B cell (primary cell): Measurements from ENCODE around the gene DNAJB8. TPM values are rescaled to one million over a fixed set of nuclear protein-coding genes. Genes with fewer than 3 reads are reported as not detected.

Experiments
- ATAC-seq: fragments of 200-7000 bp; cut with Tn5 transposase; one replicate; pipeline ENCODE4 v1.10.0; 2021; ENCODE audit warnings: low read depth, mild to moderate bottlenecking, moderate number of reproducible peaks, moderate library complexity
- CTCF ChIA-PET: fragments of 350-600 bp; sonication (Branson Sonifier 250); formaldehyde crosslinking; loops from one replicate; lab custom pipeline; 2021; ENCODE audit warnings: antibody characterized with exemption, inconsistent platforms; lab: Charles Lee
- POLR2A ChIA-PET: fragments of 350-600 bp; sonication (Branson Sonifier 250); formaldehyde crosslinking; loops from one replicate; lab custom pipeline; 2021; ENCODE audit warnings: antibody characterized with exemption; lab: Charles Lee
- DNase-seq: peaks from one replicate; pipeline ENCODE4 v3.0.0; 2013
- H2AFZ ChIP-seq: 2 replicates; pipeline ENCODE4 v1.6.1; 2012; ENCODE audit warnings: mild to moderate bottlenecking, low read depth, low read length; ENCODE audit not compliant: insufficient read depth, poor library complexity, severe bottlenecking
- H3K27ac ChIP-seq, 2 donors: 1 replicate in 1 of 2; 2 replicates in 1 of 2; pipeline ENCODE4 v1.5.1; 2012 to 2013; ENCODE audit warnings: low read length in 2 of 2, mild to moderate bottlenecking in 2 of 2, moderate library complexity in 1 of 2
- H3K27me3 ChIP-seq, 4 experiments: fragments of 200-600 bp in 1 of 4; sonication (generic) in 1 of 4; replicated peaks in 1 of 4; 1 replicate in 2 of 4; 2 replicates in 2 of 4; pipeline versions ENCODE4 v1.6.1 to v1.7.0; 2013 to 2016; ENCODE audit warnings: low read length in 3 of 4, mild to moderate bottlenecking in 2 of 4, mixed read lengths in 1 of 4, moderate library complexity in 1 of 4; ENCODE audit not compliant: insufficient read depth in 4 of 4, control insufficient read depth in 3 of 4; ENCODE audit errors: control extremely low read depth in 1 of 4
- H3K36me3 ChIP-seq, 2 experiments: replicated peaks in 1 of 2; 1 replicate in 1 of 2; 2 replicates in 1 of 2; pipeline versions ENCODE4 v1.6.1 to v1.7.1; 2013; ENCODE audit warnings: low read length in 1 of 2; ENCODE audit not compliant: insufficient read depth in 2 of 2, control insufficient read depth in 1 of 2; ENCODE audit errors: control extremely low read depth in 1 of 2, extremely low read depth in 1 of 2
- H3K4me1 ChIP-seq, 2 donors: fragments of 200-600 bp in 1 of 2; sonication (generic) in 1 of 2; 1 replicate in 1 of 2; 2 replicates in 1 of 2; pipeline versions ENCODE4 v1.5.1 to v1.6.1; 2013 to 2017; ENCODE audit warnings: low read length in 2 of 2; ENCODE audit not compliant: control insufficient read depth in 2 of 2, insufficient read depth in 2 of 2
- H3K4me2 ChIP-seq: replicated peaks from 2 replicates; pipeline ENCODE3; 2012; ENCODE audit warnings: mild to moderate bottlenecking, low read depth, low read length; ENCODE audit not compliant: poor library complexity, severe bottlenecking
- H3K4me3 ChIP-seq, 5 experiments: fragments of 200-600 bp in 1 of 5; sonication (generic) in 1 of 5; 1 replicate in 3 of 5; 2 replicates in 2 of 5; pipeline versions ENCODE4 v1.5.1 to v1.7.0; 2011 to 2016; ENCODE audit warnings: low read length in 4 of 5, mild to moderate bottlenecking in 4 of 5, low read depth in 2 of 5, control low read depth in 1 of 5, moderate library complexity in 1 of 5; ENCODE audit not compliant: insufficient read depth in 1 of 5; ENCODE audit errors: control extremely low read depth in 1 of 5, extremely low read depth in 1 of 5
- H3K79me2 ChIP-seq: fragments of 200-600 bp; sonication (generic); one replicate; pipeline ENCODE4 v1.6.0; 2016; ENCODE audit warnings: low read length; ENCODE audit not compliant: control insufficient read depth, insufficient read depth
- H3K9ac ChIP-seq: fragments of 200-600 bp; sonication (generic); 2 replicates; pipeline ENCODE4 v1.6.1; 2017; ENCODE audit warnings: mild to moderate bottlenecking, low read length, moderate library complexity
- H3K9me3 ChIP-seq, 3 donors: one replicate each; pipeline versions ENCODE4 v1.6.1 to v1.7.1; 2013; ENCODE audit warnings: low read length in 2 of 3; ENCODE audit not compliant: control insufficient read depth in 2 of 3, insufficient read depth in 1 of 3; ENCODE audit errors: control extremely low read depth in 1 of 3
- H4K20me1 ChIP-seq: 2 replicates; pipeline ENCODE4 v1.6.0; 2012; ENCODE audit warnings: mild to moderate bottlenecking, low read length; ENCODE audit not compliant: insufficient read depth, control insufficient read depth, poor library complexity, severe bottlenecking
- H3K27ac Mint-ChIP-seq: one replicate; pipeline ENCODE4 v1.8.0; 2021; ENCODE audit warnings: mixed read lengths
- H3K27me3 Mint-ChIP-seq: one replicate; pipeline ENCODE4 v1.8.0; 2021; ENCODE audit warnings: mixed read lengths
- H3K4me1 Mint-ChIP-seq: one replicate; pipeline ENCODE4 v1.8.0; 2021; ENCODE audit warnings: mixed read lengths
- H3K4me3 Mint-ChIP-seq: one replicate; pipeline ENCODE4 v1.8.0; 2021; ENCODE audit warnings: mixed read lengths
- H3K9me3 Mint-ChIP-seq: one replicate; pipeline ENCODE4 v1.8.0; 2022; ENCODE audit warnings: mixed read lengths; ENCODE audit not compliant: insufficient read depth
- CTCF ChIP-seq: fragments of 200-600 bp; IDR thresholded peaks from one replicate; pipeline ENCODE4 v1.8.0; 2022; ENCODE audit warnings: antibody characterized with exemption, mild to moderate bottlenecking
- EZH2 ChIP-seq: IDR thresholded peaks from 2 replicates; pipeline ENCODE4 v1.6.1; 2012; ENCODE audit warnings: borderline replicate concordance, low read depth, mild to moderate bottlenecking, moderate library complexity, low read length; ENCODE audit not compliant: insufficient read depth, poor library complexity, severe bottlenecking
- WGBS: methylation state at CpG from one replicate; pipeline ENCODE4 v1.1.5; 2013; ENCODE audit warnings: missing lambda C conversion rate; ENCODE audit not compliant: insufficient coverage; 5-methylcytosine and 5-hydroxymethylcytosine counted together
- intact Hi-C: fragments of 100-400 bp; cut with micrococcal nuclease; formaldehyde crosslinking; loops from one replicate; pipeline ENCODE4 v1.10.0; 2022
- polyA plus RNA-seq: library from polyadenylated mRNA; depleted of rRNA; stranded (reverse); fragments of >200 nt; gene quantifications from 2 replicates; pipeline ENCODE4 v1.2.3, GENCODE V29; 2012
- total RNA-seq, 2 donors: library from RNA; stranded (reverse); fragments of 120-200 nt in 1 of 2; gene quantifications; 1 replicate in 1 of 2; 2 replicates in 1 of 2; pipeline versions ENCODE4 v1.2.3 to v1.2.4, GENCODE V29; 2013 to 2022

DNAJB8 gene
- total and polyA plus RNA-seq, 2 donors (not counting 1 experiment from before 2014, with no cell fraction given), result not detected

DNA sequence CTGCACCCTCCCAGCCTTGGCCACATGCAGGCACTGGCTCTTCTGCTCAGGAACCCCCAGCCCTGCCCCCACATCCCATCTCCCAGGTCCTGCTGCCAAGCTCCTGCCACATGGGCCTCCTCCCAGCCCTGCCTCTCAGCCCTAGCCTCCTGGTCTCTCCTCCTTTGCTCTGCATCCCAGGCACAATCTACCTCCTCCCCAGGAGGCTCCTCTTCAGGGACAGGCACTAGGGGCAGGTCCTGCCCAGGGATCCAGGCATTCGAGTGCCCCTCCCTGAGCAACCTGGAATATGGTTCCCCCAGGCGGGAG lies 12.4 kb downstream of the DNAJB8 start:
- Histone ChIP-seq H2AFZ (no peak overlapping the region), H3K4me1 (no peaks in the 10 kb centered on the region), H3K4me2 (no peak overlapping the region), H3K36me3 (no peaks in the 10 kb centered on the region), H3K27me3 (peaks cover 0 to 8% (median 0%) of the 10 kb centered on the region in 4 experiments), H3K27ac (no peak overlapping the region), H3K9ac (no peak overlapping the region), H3K79me2 (no peaks in the 10 kb centered on the region), H4K20me1 (no peaks in the 10 kb centered on the region), H3K4me3 (no peak overlapping the region), H3K9me3 (peaks cover 0 to 9% (median 0%) of the 10 kb centered on the region in 3 donors)
- Mint-ChIP-seq H3K27ac (no peak overlapping the region), H3K9me3 (no peaks in the 10 kb centered on the region), H3K27me3 (peaks cover 48% of the 10 kb centered on the region), H3K4me1 (no peaks in the 10 kb centered on the region), H3K4me3 (no peak overlapping the region)
- WGBS, result no CpG with 5 or more reads among the region's 2 CpGs
- TF ChIP-seq CTCF (no peak), EZH2 (no peak)
- ATAC-seq (no peak), DNase-seq (no peak)
- intact Hi-C loops, result no loop called here
- ChIA-PET CTCF (no interaction called here), POLR2A (no interaction called here)

DNA sequence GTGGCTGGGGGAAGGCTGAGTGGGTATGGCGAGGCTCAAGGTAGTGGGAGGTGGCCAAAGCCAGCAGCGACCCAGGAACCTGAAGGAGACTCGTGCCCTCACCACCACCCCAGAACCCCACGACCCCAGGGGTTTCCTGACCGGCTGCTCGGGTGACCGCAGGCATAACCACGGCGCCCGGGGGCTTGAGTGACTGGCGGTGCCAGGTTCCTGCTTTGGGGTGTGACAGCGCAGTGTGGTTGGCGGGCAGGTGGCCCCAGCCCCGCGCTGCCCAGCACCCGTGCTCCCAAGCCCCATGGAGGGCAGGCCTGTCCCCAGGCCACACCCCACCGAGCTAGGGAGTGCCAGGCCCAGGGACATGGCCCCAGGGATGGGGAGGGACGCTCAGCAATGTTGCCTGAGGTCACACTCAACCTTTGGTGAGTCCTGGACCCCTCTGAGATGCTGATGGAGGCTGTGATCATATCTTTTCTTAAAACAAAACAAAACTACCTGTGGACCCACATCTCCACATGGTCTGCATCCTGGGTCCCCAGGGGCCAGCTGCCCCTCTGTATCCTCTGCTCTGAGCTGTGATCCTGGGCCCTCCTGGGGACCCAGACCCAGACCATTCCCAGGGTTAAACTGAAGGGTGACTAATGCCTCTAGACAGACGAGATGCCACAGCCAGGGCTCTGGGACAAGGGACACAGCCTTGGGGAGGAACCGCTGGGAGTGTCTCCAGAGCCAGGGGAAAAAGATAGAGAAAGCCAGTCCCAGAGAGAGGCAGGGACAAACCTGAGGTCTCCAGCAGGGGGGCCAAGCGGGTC lies 13.0 kb downstream of the DNAJB8 start:
- Histone ChIP-seq H3K9me3 (peaks cover 0 to 9% (median 0%) of the 10 kb centered on the region in 3 donors), H3K36me3 (no peaks in the 10 kb centered on the region), H3K9ac (no peak overlapping the region), H3K4me1 (no peaks in the 10 kb centered on the region), H3K4me3 (no peak overlapping the region), H3K4me2 (no peak overlapping the region), H3K27me3 (peaks cover 0 to 11% (median 0%) of the 10 kb centered on the region in 4 experiments), H3K79me2 (no peaks in the 10 kb centered on the region), H2AFZ (no peak overlapping the region), H4K20me1 (no peaks in the 10 kb centered on the region), H3K27ac (no peak overlapping the region)
- no peak for TF ChIP-seq EZH2
- no peak for TF ChIP-seq CTCF
- Mint-ChIP-seq H3K27ac (no peak overlapping the region), H3K27me3 (peaks cover 51% of the 10 kb centered on the region), H3K9me3 (no peaks in the 10 kb centered on the region), H3K4me1 (peaks cover 2% of the 10 kb centered on the region), H3K4me3 (no peak overlapping the region)
- POLR2A ChIA-PET, result no interaction called here
- 27% methylated on average over 13 of the region's 21 CpGs for WGBS
- ATAC-seq (no peak), DNase-seq (no peak)
- CTCF ChIA-PET, result no interaction called here
- intact Hi-C loops, result no loop called here
